ENCODE measurements around the gene OR51B5.
"Not testable (repeated sequence)": the region's sequence is repeated elsewhere in the genome, so short reads cannot be mapped to it uniquely, and the experiment has no call there.

The OR51B5 gene

DNA sequence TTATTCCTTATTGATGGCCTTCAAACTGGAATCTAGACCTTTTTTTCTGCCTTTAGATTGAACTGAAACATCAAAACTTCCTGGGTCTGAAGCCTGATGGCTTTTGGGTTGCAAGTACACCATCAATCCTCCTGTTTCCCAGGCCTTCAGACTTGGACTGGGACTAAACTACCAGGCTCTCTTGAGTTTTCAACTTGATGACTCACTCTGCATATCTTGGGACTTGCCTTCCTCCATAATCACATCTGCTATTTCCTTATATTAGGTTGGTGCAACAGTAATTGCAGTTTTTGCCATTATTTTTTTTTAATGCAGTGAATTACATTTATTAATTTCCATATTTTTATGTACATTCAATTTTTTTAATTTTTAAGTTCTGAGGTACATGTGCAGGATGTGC lies 7.0 kb downstream of the OR51B5 start:
- no peak for DNase-seq (ENCODE audit: low read depth, low spot score)

DNA sequence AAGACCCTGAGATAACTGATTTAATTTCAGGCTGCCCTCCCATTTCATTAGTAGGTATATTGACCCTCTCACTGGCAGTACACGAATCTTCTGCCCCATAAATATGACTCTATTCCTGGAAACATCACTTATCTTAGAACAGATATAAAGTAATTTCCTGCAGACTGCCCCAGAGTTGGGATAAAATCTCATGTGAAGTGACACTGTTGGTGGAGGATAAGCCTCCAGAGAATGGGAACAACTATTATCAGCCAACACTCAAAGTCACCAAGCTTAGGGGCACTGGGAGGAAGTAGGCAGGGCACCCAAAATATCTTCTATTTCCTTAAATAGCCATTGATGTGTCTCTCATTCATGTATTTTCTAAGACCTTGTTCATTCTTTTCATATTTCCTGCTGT lies 8.2 kb downstream of the OR51B5 start:
- no peak for DNase-seq (ENCODE audit: low read depth, low spot score)

DNA sequence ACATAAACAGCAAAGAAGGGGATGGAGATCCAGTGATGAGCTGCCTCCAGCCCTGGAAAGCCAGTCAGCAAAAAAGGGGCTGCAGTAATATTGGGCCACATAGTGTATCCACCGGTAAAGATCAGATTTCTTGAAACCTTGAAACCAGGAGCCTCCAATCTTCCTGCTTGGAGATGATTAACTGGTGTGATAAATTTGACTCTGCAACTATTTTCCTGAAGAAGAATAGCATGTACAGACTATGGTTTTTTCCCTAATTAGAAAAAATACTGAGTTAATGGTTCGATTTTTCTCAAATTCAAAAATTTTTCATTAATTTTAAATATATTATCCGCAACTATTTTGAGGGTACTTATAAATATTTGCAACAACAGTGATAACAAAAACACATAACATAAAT lies 19.1 kb downstream of the OR51B5 start, which contains the start of gene OR51B2:
Gene OR51B2 (minus strand): TSS at position 101 of the 400 bp plus-strand sequence. CDS start 0 bp downstream, at position 101.
- no peak for DNase-seq (ENCODE audit: low read depth, low spot score)

DNA sequence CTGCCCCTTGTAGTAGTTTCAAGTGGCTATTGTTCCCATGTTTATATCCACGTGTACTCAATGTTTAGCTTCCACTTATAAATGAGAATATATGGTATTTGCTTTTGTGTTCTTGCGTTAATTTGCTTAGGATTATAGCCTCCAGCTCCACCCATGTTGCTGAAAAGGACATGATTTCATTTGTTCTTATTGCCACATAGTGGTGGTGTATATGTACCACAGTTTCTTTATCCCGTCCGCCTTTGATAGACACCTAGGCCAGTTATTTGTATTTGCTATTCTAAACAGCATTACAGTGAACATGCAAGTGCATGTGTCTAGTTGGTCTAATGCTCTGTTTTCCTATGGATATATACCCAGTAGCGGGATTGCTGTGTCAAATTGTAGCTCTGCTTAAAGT lies 26.0 kb downstream of the OR51B5 start:
- no peak for DNase-seq (ENCODE audit: low read depth, low spot score)

DNA sequence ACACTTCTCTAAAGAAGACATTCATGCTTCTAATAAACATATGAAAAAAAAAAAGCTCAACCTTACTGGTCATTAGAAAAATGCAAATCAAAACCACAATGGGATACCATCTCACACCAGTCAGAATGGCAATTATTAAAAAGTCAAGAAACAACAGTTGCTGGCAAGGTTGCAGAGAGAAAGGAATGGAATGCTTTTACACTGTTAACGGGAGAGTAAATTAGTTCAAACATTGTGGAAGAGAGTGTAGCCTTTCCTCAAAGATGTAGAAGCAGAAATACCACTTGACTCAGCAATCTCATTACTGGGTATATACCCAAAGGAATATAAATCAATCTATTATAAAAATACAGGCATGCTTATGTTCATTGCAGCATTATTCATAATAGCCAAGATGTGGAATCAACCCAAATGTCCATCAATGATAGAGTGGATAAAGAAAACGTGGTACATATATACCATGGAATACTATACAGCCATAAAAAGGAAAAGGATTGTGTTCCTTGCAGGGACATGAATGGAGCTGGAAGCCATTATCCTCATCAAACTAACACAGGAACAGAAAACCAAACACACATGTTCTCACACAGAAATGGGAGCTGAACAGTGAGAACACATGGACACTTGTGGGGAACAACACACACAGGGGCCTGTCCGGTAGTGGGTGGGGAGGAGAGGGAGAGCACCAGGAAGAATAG lies 29.8 kb downstream of the OR51B5 start:
- not testable (repeated sequence) for DNase-seq (ENCODE audit: low read depth, low spot score)

DNA sequence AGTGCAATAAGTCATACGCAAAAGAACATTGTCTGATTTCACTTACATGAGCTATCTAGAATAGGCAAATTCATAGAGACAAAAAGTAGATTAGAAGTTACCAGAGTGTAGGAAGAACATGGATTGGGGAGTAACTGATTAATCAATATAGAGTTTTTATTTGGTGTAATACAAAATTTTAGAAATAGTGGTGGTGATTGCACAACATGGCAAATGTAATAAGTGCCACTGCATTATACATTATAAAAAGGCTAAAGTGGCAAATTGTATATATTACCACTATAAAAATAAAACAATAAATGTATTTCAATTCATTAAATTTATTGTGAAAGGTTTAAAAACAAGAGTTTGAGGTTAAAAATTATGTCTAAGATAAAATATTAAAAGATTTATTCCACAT lies 32.9 kb downstream of the OR51B5 start:
- DNase-seq (ENCODE audit: low read depth, low spot score): no peak

DNA sequence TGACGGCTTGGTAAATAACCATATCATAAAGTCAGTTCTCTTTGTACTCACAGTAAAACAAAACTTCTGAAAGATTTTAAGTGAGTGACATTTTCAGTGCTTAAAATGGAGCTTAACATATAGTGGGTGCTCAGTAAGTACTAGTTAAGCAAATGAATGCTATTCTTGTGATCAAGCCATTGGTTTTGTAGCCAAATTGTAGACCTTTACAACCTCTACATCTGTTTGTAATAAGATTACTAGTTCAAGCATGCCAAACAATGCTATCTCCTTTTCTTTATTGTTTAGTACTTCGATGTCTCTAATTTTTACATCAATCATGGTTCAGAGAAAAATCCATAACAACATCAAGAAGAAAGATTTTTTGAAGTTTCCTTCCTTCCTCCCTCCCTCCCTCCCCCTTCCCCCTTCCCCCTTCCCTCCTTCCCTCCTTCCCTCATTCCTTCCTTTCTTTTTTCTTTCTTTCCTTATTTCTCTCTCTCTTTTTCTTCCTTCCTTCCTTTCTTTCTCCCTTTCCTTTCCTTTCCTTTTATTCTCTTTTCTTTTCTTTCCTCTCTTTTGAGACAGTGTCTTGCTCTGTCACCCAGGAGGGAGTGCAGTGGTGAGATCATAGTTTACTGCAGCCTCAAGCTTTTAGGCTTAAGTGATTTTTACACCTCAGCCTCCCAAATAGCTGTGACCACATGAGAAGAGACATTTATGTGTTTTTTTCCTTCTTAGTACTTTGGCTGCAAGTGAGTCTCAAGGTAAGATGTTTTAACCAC lies 35.9 kb downstream of the OR51B5 start:
- no peak for DNase-seq (ENCODE audit: low read depth, low spot score)

DNA sequence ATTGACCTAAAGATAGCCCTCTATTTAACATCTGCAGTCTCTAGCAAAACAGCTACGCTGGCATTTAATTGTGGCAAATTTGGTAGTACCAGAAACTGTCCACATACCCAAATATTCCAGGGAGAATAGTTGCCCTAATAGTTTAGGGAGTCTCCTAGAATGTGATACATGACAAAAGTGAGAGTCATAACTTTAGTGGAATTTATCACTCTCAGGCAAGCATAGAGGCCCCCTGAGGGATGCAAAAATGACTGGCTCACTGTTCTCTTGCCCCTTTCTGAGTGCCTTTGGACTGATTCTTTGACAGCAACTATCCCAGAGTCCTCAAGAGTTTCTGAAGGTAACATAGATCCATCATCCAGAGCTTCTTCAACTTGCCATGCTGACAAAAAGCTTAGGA lies 39.3 kb downstream of the OR51B5 start:
- no peak for DNase-seq (ENCODE audit: low read depth, low spot score)

DNA sequence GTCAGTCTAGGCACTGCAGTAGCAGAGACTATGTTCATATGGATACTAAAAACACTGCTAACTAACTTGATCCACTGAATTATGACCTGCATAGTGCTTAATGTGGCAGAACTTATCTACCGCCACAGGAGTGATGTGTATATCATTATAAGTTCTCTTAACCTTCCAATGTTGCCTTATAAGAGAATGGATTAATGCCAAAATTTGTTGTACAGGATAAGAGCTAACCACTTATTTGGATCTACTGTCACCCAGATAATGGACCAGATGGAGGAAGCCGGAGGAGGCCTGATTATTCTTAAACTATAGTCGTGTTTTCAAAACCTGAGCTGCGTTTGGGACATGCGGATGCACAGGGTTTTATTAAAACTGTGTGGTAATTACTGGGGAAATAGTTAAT lies 39.7 kb downstream of the OR51B5 start:
- DNase-seq (ENCODE audit: low read depth, low spot score): no peak

DNA sequence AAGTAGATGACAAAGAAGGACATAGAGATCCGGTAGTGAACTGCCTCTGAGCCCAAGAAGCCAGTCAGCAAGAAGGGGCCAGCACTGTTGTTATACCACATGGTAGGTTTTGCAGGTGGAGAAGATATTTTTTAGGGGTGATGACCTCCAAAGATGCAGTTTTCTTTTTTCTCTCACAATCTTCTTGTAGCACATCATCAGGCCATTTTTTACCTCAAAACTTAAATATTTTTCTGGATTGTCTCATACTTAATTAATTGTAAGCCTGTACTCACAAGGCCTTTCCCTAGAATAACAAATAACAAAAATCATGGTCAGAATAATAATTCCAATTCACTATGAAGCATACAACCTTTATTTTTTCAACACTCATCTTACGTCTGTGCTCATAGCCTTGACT lies 41.5 kb downstream of the OR51B5 start, which contains the start of gene OR51B4:
Gene OR51B4 (minus strand): TSS at position 101 of the 400 bp plus-strand sequence. CDS start 0 bp downstream, at position 101.
- DNase-seq (ENCODE audit: low read depth, low spot score): no peak

DNA sequence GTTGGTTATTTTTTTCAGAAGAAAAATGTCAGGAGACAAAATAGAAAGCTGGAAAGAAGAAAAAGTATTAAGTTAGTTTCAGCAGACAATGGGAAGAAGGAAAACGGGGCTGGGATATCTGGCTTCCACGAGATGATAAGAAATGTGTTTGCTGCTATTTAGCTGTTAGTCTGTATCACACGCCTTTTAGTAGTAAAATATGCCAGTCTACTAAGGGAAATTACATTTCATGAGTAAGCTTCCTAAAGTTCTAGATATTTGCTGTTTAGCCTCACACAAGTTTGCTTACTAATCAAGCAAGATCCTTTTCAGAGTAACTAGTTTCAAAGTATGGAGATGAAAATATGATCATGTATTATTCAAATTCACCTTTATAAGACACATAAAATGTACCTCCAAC lies 43.1 kb downstream of the OR51B5 start:
- DNase-seq (ENCODE audit: low read depth, low spot score): no peak

DNA sequence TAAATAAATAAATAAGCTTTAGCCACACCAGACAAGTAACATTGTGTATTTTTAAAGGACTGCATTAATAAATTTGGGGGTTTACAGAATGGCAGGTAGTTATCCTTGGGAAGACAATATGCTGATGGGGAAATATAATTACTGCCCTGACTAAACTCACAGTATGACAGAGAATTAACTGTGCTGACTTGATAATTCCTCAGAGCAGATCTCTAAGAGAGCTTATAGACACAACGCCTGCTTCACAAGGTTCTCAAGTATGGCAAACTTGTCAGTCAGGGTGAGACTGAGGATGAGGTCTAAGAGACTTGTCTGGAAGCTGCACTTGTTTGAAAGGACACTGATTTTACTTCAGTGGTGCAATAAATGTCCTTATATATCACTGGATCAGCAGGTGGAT lies 44.9 kb downstream of the OR51B5 start:
- no peak for DNase-seq (ENCODE audit: low read depth, low spot score)

DNA sequence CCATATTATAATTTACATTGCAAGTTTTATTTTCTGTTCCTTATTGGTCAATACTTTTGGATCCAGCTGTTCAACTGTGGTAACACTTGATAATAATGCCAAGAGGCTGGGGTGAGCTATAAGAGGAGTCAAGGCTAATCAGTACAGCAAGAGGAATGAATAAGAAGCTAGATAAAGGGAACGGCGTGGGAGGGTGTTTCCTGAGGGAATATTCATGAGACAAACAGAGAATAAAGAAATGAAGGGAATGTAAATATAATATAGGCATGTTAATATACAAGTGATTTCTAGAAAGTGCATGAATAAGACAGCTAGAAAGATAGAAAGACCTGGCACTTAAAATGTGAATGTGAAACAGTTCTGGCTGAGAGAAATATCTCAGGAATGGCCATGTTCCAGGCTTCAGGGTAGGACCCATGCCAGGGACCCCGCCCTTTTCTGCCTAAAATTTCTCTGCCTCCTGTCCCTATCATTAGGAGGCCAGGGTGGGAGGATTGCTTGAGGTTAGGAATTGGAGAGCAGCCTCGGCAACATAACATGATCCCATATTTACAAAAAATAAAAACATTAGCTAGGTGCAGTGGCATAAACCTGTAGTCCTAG lies 45.5 kb downstream of the OR51B5 start:
- DNase-seq (ENCODE audit: low read depth, low spot score): no peak

DNA sequence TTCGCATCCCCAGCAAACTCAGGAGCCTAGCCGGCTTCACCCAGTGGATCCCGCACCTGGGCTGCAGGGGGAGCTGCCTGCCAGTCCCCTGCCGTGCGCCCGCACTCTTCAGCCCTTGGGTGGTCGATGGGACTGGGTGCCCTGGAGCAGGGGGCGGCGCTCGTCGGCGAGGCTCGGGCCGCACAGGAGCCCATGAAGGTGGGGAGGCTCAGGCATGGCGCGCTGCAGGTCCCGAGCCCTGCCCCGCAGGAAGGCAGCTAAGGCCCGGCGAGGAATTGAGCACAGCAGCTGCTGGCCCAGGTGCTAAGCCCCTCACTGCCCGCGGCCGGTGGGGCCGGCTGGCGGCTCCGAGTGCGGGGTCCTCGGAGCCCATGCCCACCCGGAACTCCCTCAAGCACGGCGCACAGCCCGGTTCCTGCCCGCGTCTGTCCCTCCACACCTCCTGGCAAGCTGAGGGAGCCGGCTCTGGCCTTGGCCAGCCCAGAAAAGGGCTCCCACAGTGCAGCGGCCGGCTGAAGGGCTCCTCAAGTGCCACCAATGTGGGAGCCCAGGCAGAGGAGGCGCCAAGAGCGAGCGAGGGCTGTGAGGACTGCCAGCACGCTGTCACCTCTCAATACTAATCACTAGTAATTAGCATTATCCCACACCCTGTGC lies 48.9 kb downstream of the OR51B5 start:
- DNase-seq (ENCODE audit: low read depth, low spot score): not testable (repeated sequence)

DNA sequence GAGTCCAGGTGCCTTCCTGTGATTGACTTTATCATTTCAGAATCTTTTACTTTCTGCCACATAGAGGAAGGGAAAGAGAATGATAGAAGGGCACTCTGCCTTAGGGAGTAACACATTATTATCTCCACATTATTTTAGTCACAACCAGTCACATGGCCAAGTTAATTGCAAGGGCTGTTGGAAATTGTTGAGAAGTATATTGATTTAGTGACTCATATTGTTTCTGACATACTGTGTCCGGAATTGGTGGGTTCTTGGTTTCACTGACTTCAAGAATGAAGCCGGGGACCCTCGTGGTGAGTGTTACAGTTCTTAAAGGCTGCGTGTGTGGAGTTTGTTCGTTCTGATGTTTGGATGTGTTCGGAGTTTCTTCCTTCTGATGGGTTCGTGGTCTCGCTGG lies 50.3 kb downstream of the OR51B5 start:
- DNase-seq (ENCODE audit: low read depth, low spot score): no peak
